CD4-positive, alpha-beta T cell (primary cell): ENCODE data around the gene ZNF689. TPM values are rescaled to one million over a fixed set of nuclear protein-coding genes. Genes with fewer than 3 reads are reported as not detected.
"Not testable (repeated sequence)": the region's sequence is repeated elsewhere in the genome, so short reads cannot be mapped to it uniquely, and the experiment has no call there.

Experiments
- ATAC-seq: fragments of 200-7000 bp; cut with Tn5 transposase; one replicate; pipeline ENCODE4 v1.10.0; 2022; ENCODE audit warnings: mild to moderate bottlenecking; ENCODE audit not compliant: poor library complexity
- CTCF ChIA-PET: fragments of 350-600 bp; sonication (Branson Sonifier 250); formaldehyde crosslinking; loops from one replicate; lab custom pipeline; 2021; ENCODE audit warnings: antibody characterized with exemption, inconsistent platforms; lab: Charles Lee
- POLR2A ChIA-PET: fragments of 350-600 bp; sonication (Branson Sonifier 250); formaldehyde crosslinking; loops from one replicate; lab custom pipeline; 2021; ENCODE audit warnings: antibody characterized with exemption, inconsistent platforms; lab: Charles Lee
- DNase-seq, 14 experiments: peaks; one replicate each; pipeline ENCODE4 v3.0.0-alpha.2; 2013 to 2020; ENCODE audit warnings: mixed read lengths in 2 of 14
- H3K27ac ChIP-seq, 2 donors: one replicate each; pipeline versions ENCODE4 v1.5.1 to v1.7.0; 2013; ENCODE audit warnings: low read length in 2 of 2, low read depth in 1 of 2, mild to moderate bottlenecking in 1 of 2
- H3K27me3 ChIP-seq, 2 experiments: 1 replicate in 1 of 2; 2 replicates in 1 of 2; pipeline versions ENCODE4 v1.6.1 to v1.7.0; 2013; ENCODE audit warnings: low read length in 2 of 2, control low read depth in 1 of 2, mild to moderate bottlenecking in 1 of 2, moderate library complexity in 1 of 2; ENCODE audit not compliant: insufficient read depth in 2 of 2, control insufficient read depth in 1 of 2
- H3K36me3 ChIP-seq: one replicate; pipeline ENCODE4 v1.6.1; 2013; ENCODE audit warnings: low read length, control low read depth; ENCODE audit not compliant: insufficient read depth
- H3K4me1 ChIP-seq: one replicate; pipeline ENCODE4 v1.6.1; 2013; ENCODE audit warnings: low read length, control low read depth; ENCODE audit not compliant: insufficient read depth
- H3K4me3 ChIP-seq: one replicate; pipeline ENCODE4 v1.5.1; 2013; ENCODE audit warnings: mild to moderate bottlenecking, low read length, moderate library complexity
- H3K9me3 ChIP-seq, 2 experiments: 1 replicate in 1 of 2; 2 replicates in 1 of 2; pipeline versions ENCODE4 v1.6.1 to v1.7.0; 2013; ENCODE audit warnings: low read length in 2 of 2, mild to moderate bottlenecking in 2 of 2, control low read depth in 1 of 2, moderate library complexity in 1 of 2; ENCODE audit not compliant: control insufficient read depth in 1 of 2, insufficient read depth in 1 of 2
- H3K27ac Mint-ChIP-seq: one replicate; pipeline ENCODE4 v1.8.0; 2020; ENCODE audit warnings: mixed read lengths
- H3K27me3 Mint-ChIP-seq: one replicate; pipeline ENCODE4 v1.8.0; 2021; ENCODE audit warnings: mixed read lengths
- H3K36me3 Mint-ChIP-seq: one replicate; pipeline ENCODE4 v1.8.0; 2021; ENCODE audit warnings: low read depth, mixed read lengths
- H3K4me1 Mint-ChIP-seq: one replicate; pipeline ENCODE4 v1.8.0; 2021; ENCODE audit warnings: low read depth, mixed read lengths
- H3K4me3 Mint-ChIP-seq: one replicate; pipeline ENCODE4 v1.8.0; 2020; ENCODE audit warnings: mild to moderate bottlenecking, mixed read lengths
- H3K9me3 Mint-ChIP-seq: one replicate; pipeline ENCODE4 v1.8.0; 2020; ENCODE audit warnings: mixed read lengths
- intact Hi-C, 2 experiments: fragments of 100-400 bp; cut with DNase I in 1 of 2; cut with micrococcal nuclease in 1 of 2; formaldehyde crosslinking; loops; one replicate each; pipeline versions ENCODE4 v1.15.1 to v1.9.0; 2023 to 2025; cut with DNase I, micrococcal nuclease
- total RNA-seq, 174 experiments: library from RNA in 2 of 174; stranded (reverse) in 2 of 174; gene quantifications; one replicate each; pipeline ENCODE4 v1.2.3 and lab custom pipeline; 2021 to 2026
- TF ChIP-seq, protein P1 (sequence below): fragments of 200-600 bp; IDR thresholded peaks from one replicate; pipeline ENCODE4 v1.8.0; 2022; ENCODE audit warnings: antibody characterized with exemption, mild to moderate bottlenecking

The ZNF689 gene
- total RNA-seq, 2 experiments from 2014 or later = 15.3 to 15.7 TPM

DNA sequence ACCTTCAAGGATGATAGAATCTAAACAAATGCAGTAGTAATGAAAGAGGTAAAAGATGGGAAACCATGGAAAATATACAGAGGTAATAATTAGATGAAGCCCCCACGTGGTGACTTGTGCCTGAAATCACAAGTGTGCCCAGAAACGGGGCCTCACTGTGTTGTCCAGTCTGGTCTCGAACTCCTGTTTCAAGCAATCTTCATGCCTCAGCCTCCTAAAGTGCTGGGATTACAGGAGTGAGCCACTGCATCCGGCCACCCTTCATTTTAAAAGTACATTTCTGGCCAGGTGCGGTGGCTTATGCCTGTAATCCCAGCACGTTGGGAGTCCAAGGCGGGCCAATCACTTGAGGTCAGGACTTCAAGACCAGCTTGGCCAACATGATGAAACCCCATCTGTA lies 26.4 kb upstream of the ZNF689 start:
- H3K27me3 Mint-ChIP-seq = no peaks in the 10 kb centered on the region
- H3K36me3 Mint-ChIP-seq = peaks cover 4% of the 10 kb centered on the region
- ChIA-PET POLR2A (interaction anchor here (0.6 to 1.4 kb wide), 3 partner anchors 22 to 152 kb away, joined by 3 to 4 read pairs (median 3); partner anchors contain the start of genes FBRS and ZNF689), CTCF (interaction anchor here (1.0 kb wide), 1 partner anchor 57 kb away, joined by 3 read pairs; no protein-coding TSS in a partner anchor)
- Histone ChIP-seq H3K4me3 (no peak overlapping the region), H3K36me3 (no peaks in the 10 kb centered on the region), H3K27ac (no peak overlapping the region), H3K27me3 (no peaks in the 10 kb centered on the region), H3K9me3 (no peaks in the 10 kb centered on the region), H3K4me1 (peaks cover 19% of the 10 kb centered on the region)
- DNase-seq (no peak), ATAC-seq (no peak)
- intact Hi-C loops = loop anchor here (5.0 to 10.0 kb wide), 3 partner anchors 64 to 592 kb away; partner anchors contain the start of genes ALDOA (in 1 of the 2) and ZNF688 (in 1 of the 2)
- H3K4me3 Mint-ChIP-seq = no peak overlapping the region
- H3K4me1 Mint-ChIP-seq = peaks cover 17% of the 10 kb centered on the region
- H3K27ac Mint-ChIP-seq = no peak overlapping the region
- H3K9me3 Mint-ChIP-seq = no peaks in the 10 kb centered on the region
- TF ChIP-seq, protein P1, sequence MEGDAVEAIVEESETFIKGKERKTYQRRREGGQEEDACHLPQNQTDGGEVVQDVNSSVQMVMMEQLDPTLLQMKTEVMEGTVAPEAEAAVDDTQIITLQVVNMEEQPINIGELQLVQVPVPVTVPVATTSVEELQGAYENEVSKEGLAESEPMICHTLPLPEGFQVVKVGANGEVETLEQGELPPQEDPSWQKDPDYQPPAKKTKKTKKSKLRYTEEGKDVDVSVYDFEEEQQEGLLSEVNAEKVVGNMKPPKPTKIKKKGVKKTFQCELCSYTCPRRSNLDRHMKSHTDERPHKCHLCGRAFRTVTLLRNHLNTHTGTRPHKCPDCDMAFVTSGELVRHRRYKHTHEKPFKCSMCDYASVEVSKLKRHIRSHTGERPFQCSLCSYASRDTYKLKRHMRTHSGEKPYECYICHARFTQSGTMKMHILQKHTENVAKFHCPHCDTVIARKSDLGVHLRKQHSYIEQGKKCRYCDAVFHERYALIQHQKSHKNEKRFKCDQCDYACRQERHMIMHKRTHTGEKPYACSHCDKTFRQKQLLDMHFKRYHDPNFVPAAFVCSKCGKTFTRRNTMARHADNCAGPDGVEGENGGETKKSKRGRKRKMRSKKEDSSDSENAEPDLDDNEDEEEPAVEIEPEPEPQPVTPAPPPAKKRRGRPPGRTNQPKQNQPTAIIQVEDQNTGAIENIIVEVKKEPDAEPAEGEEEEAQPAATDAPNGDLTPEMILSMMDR = no peak

DNA sequence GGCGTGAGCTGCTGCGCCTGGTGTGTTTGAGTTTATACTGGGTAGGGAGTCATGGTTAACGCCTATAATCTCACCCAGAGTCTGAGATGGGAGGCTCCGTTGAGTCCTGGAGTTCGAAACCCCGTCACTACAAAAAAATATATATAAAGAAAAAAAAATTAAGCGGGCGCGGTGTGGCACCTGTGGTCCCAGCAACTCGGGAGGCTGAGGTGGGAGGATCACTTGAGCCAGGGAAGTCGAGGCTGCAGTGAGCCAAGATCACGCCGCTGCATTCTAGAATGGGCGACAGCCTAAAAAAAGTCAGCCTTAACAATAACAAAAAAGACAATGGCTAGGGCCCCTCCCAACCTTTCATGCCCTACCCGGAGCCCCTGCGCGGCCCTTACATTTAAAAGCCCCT lies 23.3 kb upstream of the ZNF689 start:
- TF ChIP-seq, protein P1 = no peak
- no peak for DNase-seq
- ChIA-PET POLR2A (interaction anchor here (0.6 to 1.2 kb wide), 8 partner anchors 17 to 263 kb away, joined by 3 to 19 read pairs (median 7); partner anchors contain the start of genes FBRS, PRR14, TBC1D10B and ZNF689), CTCF (interaction anchor here (0.6 to 1.8 kb wide), 6 partner anchors 17 to 203 kb away, joined by 3 to 7 read pairs (median 5); partner anchors contain the start of genes DCTPP1, FBRS and PRR14)
- Mint-ChIP-seq H3K27ac (peak overlapping the region; percentile 93), H3K27me3 (no peaks in the 10 kb centered on the region), H3K36me3 (peaks cover 4% of the 10 kb centered on the region), H3K4me1 (peaks cover 22% of the 10 kb centered on the region), H3K4me3 (peak overlapping the region; percentile 96), H3K9me3 (no peaks in the 10 kb centered on the region)
- no peak for ATAC-seq
- peak overlapping the region; percentile 88 to 99 for H3K27ac ChIP-seq
- intact Hi-C loops = loop anchor here (5.0 to 10.0 kb wide), 5 partner anchors 76 to 589 kb away; partner anchors contain the start of genes ALDOA (in 1 of the 2), SEPHS2 (in 1 of the 2), ZNF747 (in 1 of the 2) and ZNF764 (in 1 of the 2)
- H3K27me3 ChIP-seq = no peaks in the 10 kb centered on the region
- peaks cover 22% of the 10 kb centered on the region for H3K4me1 ChIP-seq
- no peaks in the 10 kb centered on the region for H3K36me3 ChIP-seq
- H3K4me3 ChIP-seq = peak overlapping the region; percentile 82
- no peaks in the 10 kb centered on the region for H3K9me3 ChIP-seq

DNA sequence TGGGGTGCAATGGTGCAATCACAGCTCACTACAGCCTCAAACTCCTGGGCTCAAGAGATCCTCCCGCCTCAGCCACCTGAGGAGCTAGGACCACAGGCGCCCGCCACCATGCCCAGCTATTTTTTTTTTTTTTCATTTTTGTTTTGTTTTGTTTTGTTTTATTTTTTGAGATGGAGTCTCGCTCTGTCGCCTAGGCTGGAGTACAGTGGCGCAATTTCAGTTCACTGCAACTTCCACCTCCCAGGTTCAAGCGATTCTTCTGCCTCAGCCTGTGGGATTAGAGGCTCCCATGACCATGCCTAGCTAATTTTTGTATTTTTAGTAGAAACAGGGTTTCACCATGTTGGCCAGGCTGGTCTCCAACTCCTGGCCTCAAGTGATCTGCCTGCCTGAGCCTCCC lies 22.3 kb upstream of the ZNF689 start:
- peaks cover 23% of the 10 kb centered on the region for H3K4me1 ChIP-seq
- peaks cover 23% of the 10 kb centered on the region for H3K4me1 Mint-ChIP-seq
- H3K9me3 Mint-ChIP-seq, H3K27me3 ChIP-seq, H3K36me3 ChIP-seq, H3K36me3 Mint-ChIP-seq, H3K9me3 ChIP-seq, H3K27me3 Mint-ChIP-seq, DNase-seq, ATAC-seq, H3K4me3 Mint-ChIP-seq, H3K27ac ChIP-seq, POLR2A ChIA-PET, H3K27ac Mint-ChIP-seq, H3K4me3 ChIP-seq: not testable (repeated sequence)
- intact Hi-C loops = loop anchor here (5.0 to 10.0 kb wide), 5 partner anchors 75 to 588 kb away; partner anchors contain the start of genes ALDOA (in 1 of the 2), SEPHS2 (in 1 of the 2), ZNF747 (in 1 of the 2) and ZNF764 (in 1 of the 2)
- CTCF ChIA-PET = interaction anchor here (1.1 kb wide), 1 partner anchor 202 kb away, joined by 4 read pairs; the partner anchor contains the start of gene DCTPP1
